Fibroblast of skin of scalp (primary cell): ENCODE data around the gene PDGFD.

ENCODE experiments used
- DNase-seq: peaks from one replicate; pipeline ENCODE4 v3.0.0-alpha.2; 2013

PDGFD gene

GRCh38 chr11:103881584-103881983, 282.4 kb downstream of the PDGFD start:
- DNase-seq = peak; percentile 51

- no peak for DNase-seq
Observed at GRCh38 chr11:103880968-103881367, 283.0 kb downstream of the PDGFD start.

GRCh38 chr11:103878646-103879045, 285.3 kb downstream of the PDGFD start:
- no peak for DNase-seq

GRCh38 chr11:103877221-103877620, 286.7 kb downstream of the PDGFD start:
- DNase-seq = peak; percentile 22

- DNase-seq = no peak
Observed at GRCh38 chr11:103875855-103876510, 288.0 kb downstream of the PDGFD start.

- DNase-seq = no peak
Observed at GRCh38 chr11:103872748-103873147, 291.2 kb downstream of the PDGFD start.

GRCh38 chr11:103871923-103872551, 291.9 kb downstream of the PDGFD start:
- no peak for DNase-seq

- DNase-seq = peak; percentile 21
Observed at GRCh38 chr11:103870821-103871309, 293.1 kb downstream of the PDGFD start.

- DNase-seq = no peak
Observed at GRCh38 chr11:103867481-103867880, 296.5 kb downstream of the PDGFD start.

GRCh38 chr11:103863497-103863896, 300.4 kb downstream of the PDGFD start:
- peak; percentile 73 for DNase-seq

- no peak for DNase-seq
Observed at GRCh38 chr11:103862802-103863174, 301.2 kb downstream of the PDGFD start.

- no peak for DNase-seq
Observed at GRCh38 chr11:103862094-103862801, 301.7 kb downstream of the PDGFD start.
